Measurements from ENCODE around the gene ASXL1.
"Not testable (repeated sequence)": the region's sequence is repeated elsewhere in the genome, so short reads cannot be mapped to it uniquely, and the experiment has no call there.

Gene ASXL1

DNA sequence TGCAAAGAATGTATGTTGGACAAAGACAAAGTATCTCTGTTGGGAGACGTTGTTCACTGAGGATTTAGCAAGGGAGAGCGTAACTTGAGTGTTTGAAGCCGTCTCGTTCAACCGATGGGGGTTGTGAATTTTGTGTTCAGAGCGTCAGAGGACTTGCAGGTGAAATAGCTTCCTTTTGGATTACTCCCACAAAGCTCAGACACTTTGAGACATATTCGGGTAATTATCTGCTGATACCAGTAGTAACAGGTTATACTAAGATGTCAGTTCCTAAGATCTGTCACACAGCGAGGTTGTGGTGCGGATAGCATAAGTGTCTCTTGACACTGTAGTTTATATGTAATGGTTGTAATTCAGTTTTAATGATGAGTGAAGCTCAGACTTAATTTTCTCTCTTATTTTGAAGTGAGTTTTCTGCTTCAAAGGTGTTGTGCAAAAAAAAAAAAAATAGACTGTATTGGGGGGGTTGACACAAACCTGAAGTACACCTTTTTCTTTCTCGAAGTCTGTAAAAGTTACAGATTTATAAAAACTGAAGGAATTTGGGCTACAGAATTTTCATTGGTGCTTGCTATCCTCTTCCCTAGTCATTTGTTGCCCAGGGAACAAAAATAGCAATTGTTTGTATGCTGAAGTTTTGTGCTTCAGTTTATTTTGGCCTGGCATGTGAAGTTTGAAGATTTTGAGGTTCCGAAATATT, 1.7 kb downstream of the ASXL1 start:
- DNase-seq, result peak in 10 of 56 donors; percentile 3 to 52 (median 40)

DNA sequence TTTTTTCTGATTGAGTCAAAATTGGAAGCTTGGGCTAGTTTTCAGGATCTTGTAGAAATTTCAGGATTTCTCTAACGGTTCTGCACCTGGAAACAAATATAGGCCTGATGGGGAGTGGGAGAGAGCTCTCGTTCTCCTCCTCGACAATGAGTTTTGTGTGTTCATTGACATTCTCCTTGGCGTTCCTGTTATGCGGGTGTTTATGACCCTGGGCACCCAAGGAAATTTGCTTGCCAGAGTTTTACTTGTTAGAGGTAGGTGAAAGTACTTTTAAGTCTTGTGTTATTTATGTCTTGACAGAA, 2.2 kb downstream of the ASXL1 start:
- no peak for DNase-seq

DNA sequence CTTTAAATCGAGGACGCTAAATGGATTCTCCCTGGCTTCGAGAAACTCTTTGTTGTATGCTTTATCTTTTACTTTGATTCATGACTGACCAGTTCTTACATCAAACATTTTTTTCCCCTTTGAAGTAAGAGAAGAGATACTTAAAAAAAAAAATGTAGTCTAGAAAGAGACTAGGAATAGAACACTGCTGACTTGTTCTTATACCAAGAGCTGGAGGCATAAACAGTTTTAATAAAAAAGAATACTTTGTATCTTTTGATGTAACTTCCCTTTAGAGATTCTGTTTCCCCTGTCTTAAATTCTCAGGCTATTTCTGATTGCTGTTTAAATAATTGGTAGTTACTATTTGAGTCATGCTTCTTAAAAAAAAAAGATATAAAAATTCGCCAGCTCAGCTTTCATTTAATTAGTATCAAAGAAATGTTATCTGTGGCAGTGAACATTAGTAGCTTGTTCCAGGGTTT, 4.8 kb downstream of the ASXL1 start:
- no peak for DNase-seq

- DNase-seq, result no peak
These were observed 5.4 kb downstream of the ASXL1 start for GRCh38 chr20:32363492-32363891.

- DNase-seq, result no peak
These were observed 6.5 kb downstream of the ASXL1 start for GRCh38 chr20:32364554-32365208.

DNA sequence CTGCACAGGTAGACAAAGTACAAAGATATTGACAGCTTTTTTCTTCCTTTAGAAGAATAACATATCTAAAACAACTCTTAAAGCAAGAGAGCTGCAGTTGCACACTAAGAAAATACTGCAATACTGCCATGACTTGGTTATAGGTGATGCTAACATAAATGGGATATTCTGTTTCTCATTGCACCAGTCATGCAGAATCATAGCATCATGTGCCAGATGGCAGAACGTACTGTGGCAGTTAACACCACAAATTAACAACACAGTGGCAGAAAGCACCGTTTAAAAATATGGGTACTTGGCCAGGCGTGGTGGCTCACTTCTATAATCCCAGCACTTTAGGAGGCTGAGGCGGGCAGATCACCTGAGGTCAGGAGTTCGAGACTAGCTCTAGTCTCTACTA, 7.4 kb downstream of the ASXL1 start:
- DNase-seq, result no peak

DNA sequence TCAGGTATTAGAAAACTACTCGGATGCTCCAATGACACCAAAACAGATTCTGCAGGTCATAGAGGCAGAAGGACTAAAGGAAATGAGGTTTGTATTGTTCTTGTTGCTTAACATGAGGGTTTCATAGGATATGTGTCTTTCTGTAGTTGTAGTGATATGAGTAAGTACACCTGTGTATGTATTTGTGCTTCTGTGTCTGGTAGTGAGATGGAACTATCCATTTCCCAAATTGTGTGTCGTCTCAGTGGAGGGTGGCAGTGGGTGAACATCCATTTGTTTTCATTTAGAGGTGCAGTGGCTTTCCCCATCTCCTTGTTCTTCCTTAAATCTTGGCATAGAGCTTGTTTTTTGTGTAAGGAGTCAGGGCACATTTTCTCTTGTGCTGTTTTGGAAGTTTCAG, 8.2 kb downstream of the ASXL1 start:
- no peak for DNase-seq

- DNase-seq, result no peak
These were observed 10.2 kb downstream of the ASXL1 start for GRCh38 chr20:32368323-32368722.

GRCh38 chr20:32368925-32369324, 10.8 kb downstream of the ASXL1 start:
- no peak for DNase-seq

GRCh38 chr20:32370897-32371296, 12.8 kb downstream of the ASXL1 start:
- DNase-seq, result no peak

DNA sequence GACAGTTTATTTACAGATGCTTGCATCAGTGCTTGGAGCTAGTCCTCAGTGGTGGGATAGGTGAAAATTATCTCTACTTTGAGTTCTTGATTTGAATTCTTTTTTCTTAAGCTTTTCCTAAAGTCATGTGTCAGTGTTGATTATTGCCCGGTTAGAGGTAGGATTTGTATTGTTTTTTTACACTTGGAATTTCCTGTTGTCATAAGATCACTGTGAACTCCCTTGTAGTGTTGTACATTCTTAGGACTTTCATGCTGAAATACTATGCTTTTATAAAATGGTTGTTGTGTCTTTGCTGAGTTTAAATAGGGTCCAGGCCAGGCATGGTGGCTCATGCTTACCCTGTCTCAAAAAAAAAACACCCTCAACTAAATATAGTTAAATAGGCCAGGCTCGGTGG, 20.3 kb downstream of the ASXL1 start:
- no peak for DNase-seq

DNA sequence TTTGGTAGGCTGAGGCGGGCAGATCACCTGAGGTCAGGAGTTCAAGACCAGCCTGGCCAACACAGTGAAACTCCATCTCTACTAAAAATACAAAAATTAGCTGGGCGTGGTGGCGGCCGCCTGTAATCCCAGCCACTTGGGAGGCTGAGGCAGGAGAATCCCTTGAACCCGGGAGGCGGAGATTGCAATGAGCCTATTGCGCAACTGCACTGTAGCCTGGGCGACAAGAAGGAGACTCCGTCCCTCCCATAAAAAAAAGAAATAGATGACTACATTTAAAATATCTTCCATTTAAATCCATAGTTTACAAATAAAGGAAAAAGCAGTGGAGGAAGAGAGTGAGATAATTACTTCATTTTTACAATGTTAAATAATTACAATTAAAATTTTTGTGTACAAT, 21.9 kb downstream of the ASXL1 start:
- not testable (repeated sequence) for DNase-seq

GRCh38 chr20:32380745-32381144, 22.6 kb downstream of the ASXL1 start:
- DNase-seq, result no peak

GRCh38 chr20:32382102-32382950, 24.2 kb downstream of the ASXL1 start:
- DNase-seq, result no peak

DNA sequence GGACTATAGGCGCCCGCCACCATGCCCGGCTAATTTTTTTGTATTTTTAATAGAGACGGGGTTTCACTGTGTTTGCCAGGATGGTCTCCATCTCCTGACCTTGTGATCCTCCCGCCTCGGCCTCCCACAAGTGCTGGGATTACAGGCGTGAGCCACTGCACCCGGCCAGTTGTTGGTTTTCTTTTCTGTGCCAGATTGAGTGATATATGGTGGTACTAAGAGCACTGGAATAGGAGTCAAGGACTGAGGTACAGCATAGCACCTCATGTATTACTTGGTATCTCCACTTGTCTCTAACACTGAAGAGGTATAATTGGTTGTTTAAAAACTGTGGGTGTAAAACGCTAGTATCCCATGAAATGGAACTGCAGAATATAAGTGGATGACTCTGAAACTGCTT, 25.3 kb downstream of the ASXL1 start:
- not testable (repeated sequence) for DNase-seq

GRCh38 chr20:32385541-32385940, 27.4 kb downstream of the ASXL1 start:
- DNase-seq, result no peak

- DNase-seq, result no peak
These were observed 28.0 kb downstream of the ASXL1 start for GRCh38 chr20:32386091-32386490.

- no peak for DNase-seq
These were observed 29.1 kb downstream of the ASXL1 start for GRCh38 chr20:32387252-32387651.

- DNase-seq, result no peak
These were observed 32.9 kb downstream of the ASXL1 start for GRCh38 chr20:32391003-32391402.

DNA sequence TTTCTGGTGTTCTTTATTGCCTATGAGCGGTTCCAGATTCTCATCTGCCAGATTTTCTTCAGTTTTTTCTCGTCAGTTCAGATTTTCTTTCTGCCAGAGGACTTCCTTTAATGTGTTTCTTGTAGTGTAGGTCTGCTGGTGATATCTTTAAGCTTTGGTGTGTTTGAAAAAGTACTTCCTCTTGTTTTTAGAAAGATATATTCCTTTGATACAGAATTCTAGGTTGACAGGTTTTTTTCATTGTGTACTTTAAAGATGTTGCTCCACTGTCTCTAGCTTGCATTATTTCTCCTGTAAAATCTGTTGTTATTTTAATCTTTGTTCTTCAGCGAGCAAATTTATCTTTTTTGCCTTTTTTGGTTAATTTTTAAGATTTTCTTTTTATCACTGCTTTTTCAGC, 36.9 kb downstream of the ASXL1 start:
- DNase-seq, result no peak

- DNase-seq, result no peak
These were observed 38.6 kb downstream of the ASXL1 start for GRCh38 chr20:32396646-32397160.

DNA sequence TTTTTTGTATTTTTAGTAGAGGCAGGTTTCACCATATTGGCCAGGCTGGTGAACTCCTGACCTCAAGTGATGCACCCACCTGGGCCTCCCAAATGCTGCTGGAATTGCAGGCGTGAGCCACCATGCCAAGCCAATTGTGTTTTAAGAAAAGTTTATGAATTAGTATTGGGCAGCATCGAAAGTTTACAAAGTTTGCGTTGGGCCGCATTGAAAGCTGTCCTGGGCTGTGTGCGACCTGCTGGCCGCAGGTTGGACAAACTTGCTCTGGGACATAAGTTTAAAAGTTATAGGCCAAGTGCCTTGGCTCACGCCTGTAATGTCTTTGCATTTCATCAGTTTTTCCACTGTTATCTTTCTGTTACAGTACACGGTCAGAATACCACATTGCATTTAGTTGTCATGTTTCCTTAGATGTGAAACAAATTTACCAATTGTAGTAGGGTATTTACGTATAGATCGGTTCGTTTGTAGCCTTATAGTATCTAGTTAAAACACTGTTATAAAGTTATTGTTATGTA, 39.5 kb downstream of the ASXL1 start:
- DNase-seq, result no peak

Measured in nucleus accumbens (tissue), 56 donors.